ENCODE data around the gene SYCE3. TPM values are rescaled to one million over a fixed set of nuclear protein-coding genes. Genes with fewer than 3 reads are reported as not detected.

SYCE3 gene
- total and polyA plus RNA-seq, 9 of the 15 experiments (the other 6 are each of a cell fraction or from before 2014, with no cell fraction given), result 0.56 TPM; not detected in 8

DNA sequence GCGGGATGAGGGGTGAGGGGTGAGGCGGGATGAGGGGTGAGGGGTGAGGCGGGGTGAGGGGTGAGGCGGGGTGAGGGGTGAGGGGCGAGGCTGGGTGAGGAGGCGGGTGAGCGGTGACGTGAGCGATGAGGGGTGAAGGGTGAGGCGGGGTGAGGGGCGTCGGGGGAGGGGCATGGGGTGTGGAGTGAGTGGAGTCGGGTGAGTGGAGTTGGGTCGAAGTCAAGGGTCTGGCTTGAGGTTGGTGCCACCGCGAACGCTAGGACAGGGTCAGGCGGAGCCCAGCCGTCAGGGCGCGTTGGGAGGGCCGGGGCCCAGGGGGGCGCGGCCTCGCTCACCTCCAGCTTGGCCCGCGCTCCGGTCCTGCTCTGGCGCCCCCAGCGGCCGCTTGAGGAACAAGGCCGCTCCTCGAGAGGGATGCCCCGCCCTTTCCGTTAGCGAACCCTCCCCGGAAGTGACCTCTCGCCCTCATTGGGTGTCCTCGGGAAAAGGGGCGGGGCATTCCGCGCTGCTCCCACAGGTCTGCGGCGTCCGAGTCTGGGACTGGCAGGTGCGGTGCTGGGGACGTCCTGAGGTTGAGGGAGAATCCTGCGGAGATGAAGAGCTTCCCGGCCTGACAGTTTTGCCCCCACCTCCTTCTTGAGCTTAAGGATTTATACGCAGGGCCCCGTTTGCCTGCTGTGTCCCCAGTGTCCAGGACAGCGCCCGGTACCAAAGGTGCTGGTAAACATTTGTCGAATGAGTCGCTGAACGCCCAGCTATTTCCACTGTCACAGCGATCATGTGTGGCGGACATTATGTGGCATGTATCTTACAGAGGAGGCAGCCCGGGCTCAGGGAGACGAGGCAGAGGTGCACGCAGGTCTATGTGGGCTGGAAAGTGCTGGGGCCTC, at the start of gene SYCE3 (continued):
- TF ChIP-seq ZNF449 (CRISPR knock-in tag; IDR thresholded peaks at IDR 0.05) (no peak), ZFP1 (CRISPR knock-in tag; IDR thresholded peaks at IDR 0.05) (no peak), PATZ1 (CRISPR knock-in tag; IDR thresholded peaks at IDR 0.05; ENCODE audit: borderline replicate concordance) (no peak)

- DNase-seq (ENCODE audit: extremely low read depth in 1 of 4, low spot score in 3 of 4) (no peak), FAIRE-seq (no peak), ATAC-seq (no peak)
- ChIA-PET POLR2A (interaction anchor here (0.5 to 1.1 kb wide), 3 partner anchors 8 to 17 kb away, joined by 3 to 4 read pairs (median 3); no protein-coding TSS in a partner anchor), CTCF (ENCODE audit: low intra/inter-chr PET ratio) (no interaction called here)
- in situ Hi-C loops (cut with MboI), result loop anchor here (5.0 kb wide), 1 partner anchor 35 kb away; the partner anchor contains the start of gene CPT1B
- WGBS (ENCODE audit: insufficient coverage, low coverage, missing lambda C conversion rate), result 24% methylated on average over 6 of the region's 6 CpGs
- intact Hi-C loops (cut with micrococcal nuclease), result no loop called here
- Histone ChIP-seq H3K4me3 (no peak overlapping the region), H3K9me3 (replicated peaks; ENCODE audit: control insufficient read depth, insufficient read depth, low read depth, low read length) (no peaks in the 10 kb centered on the region), H3K27ac (ENCODE audit: extremely low read depth, low read depth, low read length) (no peak overlapping the region), H3K27me3 (ENCODE audit: control insufficient read depth in 2 of 2, insufficient read depth in 2 of 2, low read length in 2 of 2) (peaks cover 17 to 47% of the 10 kb centered on the region in 2 experiments; a peak in 4 of 5 replicates), H3K79me2 (ENCODE audit: control insufficient read depth, insufficient read depth, low read length) (no peaks in the 10 kb centered on the region), H4K20me1 (replicated peaks; ENCODE audit: control insufficient read depth, insufficient read depth, low read length) (no peaks in the 10 kb centered on the region), H3K9me1 (ENCODE audit: control insufficient read depth, insufficient read depth, low read length) (no peaks in the 10 kb centered on the region), H3K9ac (ENCODE audit: insufficient read depth in 1 of 2, low read depth in 2 of 2, low read length in 2 of 2) (peak overlapping the region in 1 of 2 experiments; percentile 81; a peak in 2 of 4 replicates), H3K36me3 (ENCODE audit: control insufficient read depth, insufficient read depth, low read length) (no peaks in the 10 kb centered on the region), H2AFZ (ENCODE audit: low read depth, low read length) (no peak overlapping the region), H3K4me2 (ENCODE audit: insufficient read depth, low read length) (peak overlapping the region; percentile 61), H3K4me1 (replicated peaks in 1 of 2; ENCODE audit: control insufficient read depth in 2 of 2, insufficient read depth in 2 of 2, low read length in 2 of 2) (peaks cover 13 to 15% of the 10 kb centered on the region in 2 experiments; a peak in 4 of 5 replicates)
- no TSS peak for BruUV-seq (replicated peaks)
- TF ChIP-seq, protein P1, sequence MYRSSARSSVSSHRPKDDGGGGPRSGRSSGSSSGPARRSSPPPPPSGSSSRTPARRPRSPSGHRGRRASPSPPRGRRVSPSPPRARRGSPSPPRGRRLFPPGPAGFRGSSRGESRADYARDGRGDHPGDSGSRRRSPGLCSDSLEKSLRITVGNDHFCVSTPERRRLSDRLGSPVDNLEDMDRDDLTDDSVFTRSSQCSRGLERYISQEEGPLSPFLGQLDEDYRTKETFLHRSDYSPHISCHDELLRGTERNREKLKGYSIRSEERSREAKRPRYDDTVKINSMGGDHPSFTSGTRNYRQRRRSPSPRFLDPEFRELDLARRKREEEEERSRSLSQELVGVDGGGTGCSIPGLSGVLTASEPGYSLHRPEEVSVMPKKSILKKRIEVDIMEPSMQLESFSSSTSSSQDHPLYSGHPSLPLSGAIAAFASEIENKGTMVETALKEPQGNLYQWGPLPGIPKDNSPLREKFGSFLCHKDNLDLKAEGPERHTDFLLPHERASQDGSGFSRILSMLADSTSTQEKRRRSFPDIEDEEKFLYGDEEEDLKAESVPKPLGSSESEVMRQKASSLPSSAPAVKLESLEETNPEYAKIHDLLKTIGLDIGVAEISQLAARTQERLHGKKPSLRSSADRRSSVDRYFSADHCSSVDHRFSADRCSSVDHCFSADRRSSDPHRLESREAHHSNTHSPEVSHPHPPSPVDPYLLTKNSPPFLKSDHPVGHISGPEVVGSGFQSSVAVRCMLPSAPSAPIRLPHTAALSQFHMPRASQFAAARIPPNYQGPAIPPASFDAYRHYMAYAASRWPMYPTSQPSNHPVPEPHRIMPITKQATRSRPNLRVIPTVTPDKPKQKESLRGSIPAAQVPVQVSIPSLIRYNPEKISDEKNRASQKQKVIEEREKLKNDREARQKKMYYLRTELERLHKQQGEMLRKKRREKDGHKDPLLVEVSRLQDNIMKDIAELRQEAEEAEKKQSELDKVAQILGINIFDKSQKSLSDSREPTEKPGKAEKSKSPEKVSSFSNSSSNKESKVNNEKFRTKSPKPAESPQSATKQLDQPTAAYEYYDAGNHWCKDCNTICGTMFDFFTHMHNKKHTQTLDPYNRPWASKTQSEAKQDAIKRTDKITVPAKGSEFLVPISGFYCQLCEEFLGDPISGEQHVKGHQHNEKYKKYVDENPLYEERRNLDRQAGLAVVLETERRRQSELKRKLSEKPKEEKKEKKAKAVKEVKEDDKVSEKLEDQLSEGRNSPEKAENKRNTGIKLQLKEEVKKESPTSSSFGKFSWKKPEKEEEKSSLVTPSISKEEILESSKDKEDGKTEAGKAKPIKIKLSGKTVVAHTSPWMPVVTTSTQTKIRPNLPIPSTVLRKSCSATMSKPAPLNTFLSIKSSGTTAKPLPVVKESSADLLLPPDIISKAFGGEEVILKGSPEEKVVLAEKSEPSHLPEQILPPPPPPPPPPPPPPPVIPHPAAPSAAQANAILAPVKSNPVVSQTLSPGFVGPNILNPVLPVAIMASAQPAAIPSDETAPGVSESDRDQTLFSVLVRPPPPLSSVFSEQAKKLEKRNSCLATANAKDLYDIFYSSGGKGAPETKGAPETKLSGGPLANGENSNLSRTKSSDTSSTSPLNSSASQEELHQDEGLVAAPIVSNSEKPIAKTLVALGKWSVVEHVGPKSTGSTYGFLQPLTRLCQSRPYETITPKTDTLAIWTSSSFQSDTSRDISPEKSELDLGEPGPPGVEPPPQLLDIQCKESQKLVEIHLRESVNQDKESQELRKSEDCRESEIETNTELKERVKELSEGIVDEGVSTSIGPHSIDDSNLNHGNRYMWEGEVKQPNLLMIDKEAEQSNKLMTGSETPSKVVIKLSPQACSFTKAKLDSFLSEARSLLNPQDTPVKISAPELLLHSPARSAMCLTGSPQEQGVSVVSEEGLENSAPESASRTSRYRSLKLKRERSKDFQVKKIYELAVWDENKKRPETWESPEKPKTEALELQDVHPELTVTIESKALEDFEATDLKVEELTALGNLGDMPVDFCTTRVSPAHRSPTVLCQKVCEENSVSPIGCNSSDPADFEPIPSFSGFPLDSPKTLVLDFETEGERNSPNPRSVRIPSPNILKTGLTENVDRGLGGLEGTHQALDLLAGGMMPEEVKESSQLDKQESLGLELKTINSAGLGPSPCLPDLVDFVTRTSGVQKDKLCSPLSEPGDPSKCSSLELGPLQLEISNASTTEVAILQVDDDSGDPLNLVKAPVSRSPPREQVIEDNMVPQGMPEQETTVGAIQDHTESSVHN (IDR thresholded peaks at IDR 0.05; ENCODE audit: borderline replicate concordance in 1 of 2, low read depth in 1 of 2), result no peak
- TF ChIP-seq SREBF2 (CRISPR knock-in tag; IDR thresholded peaks at IDR 0.05), result no peak
These were observed 49.4 kb upstream of the SYCE3 start for GRCh38 chr22:50612168-50612527.

Data from K562 (cell line).